Measurements from ENCODE around the gene EXOC4. TPM values are rescaled to one million over a fixed set of nuclear protein-coding genes. Genes with fewer than 3 reads are reported as not detected.

Gene EXOC4
- total and polyA plus RNA-seq, 2 of the 8 experiments (the other 6 are each of a cell fraction or from before 2014, with no cell fraction given): 27.0 to 67.3 TPM

DNA sequence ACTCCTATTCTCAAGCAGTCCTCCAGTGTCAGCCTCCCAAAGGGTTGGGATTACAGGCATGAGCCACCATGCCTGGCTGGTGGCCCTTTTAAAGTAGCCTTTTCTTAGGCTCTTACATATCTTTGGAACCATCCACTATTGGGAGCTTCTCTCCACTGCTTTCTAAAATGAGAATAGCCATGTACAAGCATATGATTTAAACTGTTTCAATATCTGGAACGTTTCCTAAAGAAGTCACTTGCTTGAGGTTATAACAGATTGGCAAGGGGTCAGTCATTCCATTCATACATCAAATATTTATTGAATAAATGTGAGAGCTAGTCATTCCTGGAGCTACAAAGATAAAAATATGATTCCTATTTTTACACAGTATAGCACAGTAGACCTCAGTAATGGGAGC is 776.9 kb downstream of the EXOC4 start:
- no peak overlapping the region for H4K91ac ChIP-seq (replicated peaks; ENCODE audit: insufficient read length, low read length)
- peaks cover 0 to 7% (median 3%) of the 10 kb centered on the region in 4 experiments; a peak in 3 of 8 replicates for H3K36me3 ChIP-seq (ENCODE audit: control insufficient read depth in 2 of 4, insufficient read depth in 4 of 4, low read length in 3 of 4)
- no peak overlapping the region for H2BK20ac ChIP-seq (ENCODE audit: low read length)
- no peak overlapping the region for H4K8ac ChIP-seq (ENCODE audit: extremely low read depth, insufficient read depth, low read length)
- H2BK5ac ChIP-seq (ENCODE audit: low read depth, low read length): no peak overlapping the region
- H3K9ac ChIP-seq (replicated peaks in 1 of 4; ENCODE audit: extremely low read depth in 1 of 4, low read depth in 3 of 4, low read length in 3 of 4): no peak overlapping the region
- H3K14ac ChIP-seq (ENCODE audit: insufficient read length): no peak overlapping the region
- H3K18ac ChIP-seq (ENCODE audit: extremely low read depth, low read length): no peak overlapping the region
- H3K27me3 ChIP-seq (replicated peaks in 1 of 4; ENCODE audit: control insufficient read depth in 3 of 4, extremely low read depth in 1 of 4, insufficient read depth in 3 of 4, low read length in 3 of 4): no peaks in the 10 kb centered on the region
- H3K4me1 ChIP-seq (replicated peaks in 1 of 4; ENCODE audit: control insufficient read depth in 3 of 4, insufficient read depth in 4 of 4, low read length in 3 of 4): peaks cover 0 to 11% (median 3%) of the 10 kb centered on the region in 4 experiments; a peak in 3 of 7 replicates
- no peak overlapping the region for H3K23ac ChIP-seq (ENCODE audit: insufficient read length)
- no peak overlapping the region for H2BK15ac ChIP-seq (ENCODE audit: low read length)
- H3K9me3 ChIP-seq (ENCODE audit: insufficient read depth in 2 of 2, low read depth in 1 of 2, low read length in 1 of 2): peaks cover 12 to 13% of the 10 kb centered on the region in 2 experiments
- no peak overlapping the region for H2AK5ac ChIP-seq (ENCODE audit: low read depth, low read length)
- H3K56ac ChIP-seq (replicated peaks; ENCODE audit: insufficient read length, low read depth, low read length): no peak overlapping the region
- FAIRE-seq (no peak), DNase-seq (ENCODE audit: low read depth in 1 of 2, low spot score in 2 of 2) (no peak)
- WGBS, 2 experiments (ENCODE audit: extremely low coverage in 1 of 2, insufficient coverage in 1 of 2, insufficient read length in 1 of 2, insufficient replicate concordance in 2 of 2, low coverage in 1 of 2, low lambda C conversion rate in 2 of 2, missing lambda C conversion rate in 1 of 2): 79% methylated on average over 1 of the region's 1 CpG; no CpG with 5 or more reads in 1 of the 2 experiments
- H3K4me2 ChIP-seq (ENCODE audit: insufficient read depth in 1 of 2, low read depth in 2 of 2, low read length in 2 of 2): no peak overlapping the region
- H2AFZ ChIP-seq (ENCODE audit: low read length): no peak overlapping the region
- no peak overlapping the region for H2BK12ac ChIP-seq (ENCODE audit: low read depth, low read length)
- no peak overlapping the region for H2BK120ac ChIP-seq (replicated peaks; ENCODE audit: low read depth, low read length)
- CTCF ChIA-PET (ENCODE audit: partially characterized antibody): no interaction called here
- POLR2A ChIA-PET (ENCODE audit: partially characterized antibody): no interaction called here
- peak overlapping the region in 1 of 4 experiments; percentile 21; a peak in 1 of 8 replicates for H3K4me3 ChIP-seq (ENCODE audit: extremely low read depth in 1 of 4, insufficient read depth in 2 of 4, low read depth in 3 of 4, low read length in 4 of 4)
- no peaks in the 10 kb centered on the region for H3K79me1 ChIP-seq (ENCODE audit: low read depth, low read length)
- no peaks in the 10 kb centered on the region for H3K79me2 ChIP-seq (ENCODE audit: control insufficient read depth in 1 of 2, insufficient read depth in 2 of 2, low read length in 2 of 2)
- H4K5ac ChIP-seq (ENCODE audit: insufficient read length, low read depth, low read length): no peak overlapping the region
- H3K27ac ChIP-seq (ENCODE audit: low read depth, low read length): no peak overlapping the region
- H3K23me2 ChIP-seq (ENCODE audit: low read depth, low read length): peaks cover 1% of the 10 kb centered on the region
- no peaks in the 10 kb centered on the region for H4K20me1 ChIP-seq (replicated peaks in 1 of 2; ENCODE audit: control insufficient read depth in 1 of 2, insufficient read depth in 2 of 2, low read length in 2 of 2)
- no peak overlapping the region for H3K4ac ChIP-seq (replicated peaks; ENCODE audit: insufficient read length, low read depth, low read length)
- no peak for TF ChIP-seq POLR2AphosphoS5 (IDR thresholded peaks at IDR 0.05; ENCODE audit: low read depth, low read length)
- TF ChIP-seq, protein P1, sequence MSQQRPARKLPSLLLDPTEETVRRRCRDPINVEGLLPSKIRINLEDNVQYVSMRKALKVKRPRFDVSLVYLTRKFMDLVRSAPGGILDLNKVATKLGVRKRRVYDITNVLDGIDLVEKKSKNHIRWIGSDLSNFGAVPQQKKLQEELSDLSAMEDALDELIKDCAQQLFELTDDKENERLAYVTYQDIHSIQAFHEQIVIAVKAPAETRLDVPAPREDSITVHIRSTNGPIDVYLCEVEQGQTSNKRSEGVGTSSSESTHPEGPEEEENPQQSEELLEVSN (IDR thresholded peaks at IDR 0.05): no peak
- TF ChIP-seq CREB1 (IDR thresholded peaks at IDR 0.05): no peak
- no peak for TF ChIP-seq EP300 (IDR thresholded peaks at IDR 0.05; ENCODE audit: borderline replicate concordance in 1 of 2, low read depth in 2 of 2, low read length in 2 of 2)
- no peak for TF ChIP-seq JUND (IDR thresholded peaks at IDR 0.05; ENCODE audit: low read length)
- TF ChIP-seq CBX5 (IDR thresholded peaks at IDR 0.05; ENCODE audit: low read depth, low read length): no peak
- TF ChIP-seq HDAC2 (IDR thresholded peaks at IDR 0.05; ENCODE audit: borderline replicate concordance in 1 of 2, low read depth in 2 of 2, low read length in 2 of 2): no peak
- TF ChIP-seq EZH2 (IDR thresholded peaks at IDR 0.05; ENCODE audit: low read depth, low read length, severe bottlenecking): no peak
- no peak for TF ChIP-seq TEAD4 (IDR thresholded peaks at IDR 0.05; ENCODE audit: low read depth, low read length)
- TF ChIP-seq TCF12 (IDR thresholded peaks at IDR 0.05; ENCODE audit: low read depth, low read length): no peak
